Activated CD4-positive, alpha-beta T cell treated with anti-CD3 and anti-CD28 coated beads, Interleukin-2, amount 50 U/mL, for 16 hours (primary cell): ENCODE results near the gene ANAPC13.
A peak's percentile ranks its signal among the peaks of the same experiment; 100 is the strongest.

Experiments used
- DNase-seq: peaks from one replicate; pipeline ENCODE4 v3.0.0-alpha.2; 2020

ANAPC13 gene

DNA sequence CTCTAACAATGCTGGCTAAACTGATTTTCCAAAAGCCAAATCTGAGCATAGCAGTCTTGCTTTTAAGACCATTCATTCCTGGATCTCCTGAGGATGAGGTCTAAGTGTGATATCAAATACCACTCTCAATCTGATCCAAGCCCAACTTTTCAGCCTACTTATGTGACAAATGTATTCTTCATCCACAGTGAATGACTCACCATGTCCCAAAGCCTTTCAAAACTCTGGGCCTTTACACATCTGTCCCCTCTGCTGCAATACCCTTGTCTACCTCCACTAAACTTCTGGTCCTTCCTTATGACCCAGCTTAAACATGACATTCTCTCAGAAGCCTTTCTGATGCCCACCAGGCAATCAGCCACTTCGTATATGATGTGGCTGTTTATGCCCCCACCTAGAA is 4.6 kb downstream of the ANAPC13 start:
- no peak for DNase-seq

GRCh38 chr3:134480546-134480945 is 5.2 kb downstream of the ANAPC13 start:
- no peak for DNase-seq

DNA sequence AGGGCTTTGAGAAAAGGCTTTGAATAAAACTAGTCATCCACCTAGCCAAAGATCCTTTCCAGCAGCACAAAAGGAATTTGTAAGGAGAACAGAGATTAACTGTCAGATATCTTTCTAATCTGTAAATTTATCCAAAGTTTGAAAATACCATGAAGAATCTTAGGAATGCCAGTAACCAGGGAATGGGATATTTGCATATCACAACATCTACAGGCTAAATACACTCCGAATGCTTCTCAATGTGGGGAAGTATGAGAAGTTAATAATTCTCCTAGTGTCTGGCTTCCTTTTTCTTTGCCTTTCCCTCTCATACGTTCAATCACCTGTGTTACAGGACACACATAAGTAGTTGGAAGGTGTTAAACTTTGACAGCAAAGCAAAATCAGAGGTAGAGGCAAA is 7.8 kb downstream of the ANAPC13 start:
- no peak for DNase-seq

DNA sequence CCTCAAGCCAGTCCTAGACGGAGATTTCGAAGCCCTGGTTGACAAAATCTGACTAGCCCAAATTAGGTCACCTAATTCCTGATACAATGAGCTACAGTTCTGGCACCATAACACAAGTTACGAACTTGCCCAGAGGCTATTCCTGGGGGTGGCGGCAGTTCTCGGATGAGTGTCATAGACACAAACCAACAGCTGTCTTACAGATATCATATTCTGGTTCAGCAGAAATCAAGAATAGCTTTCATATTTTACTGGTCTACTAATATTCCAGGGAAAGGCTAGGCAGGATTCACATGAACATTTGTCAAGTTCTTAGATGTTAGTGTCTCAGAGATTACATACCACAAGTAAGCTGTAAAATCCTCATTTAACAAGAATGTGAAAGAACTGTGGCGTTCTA is 8.8 kb downstream of the ANAPC13 start:
- no peak for DNase-seq

DNA sequence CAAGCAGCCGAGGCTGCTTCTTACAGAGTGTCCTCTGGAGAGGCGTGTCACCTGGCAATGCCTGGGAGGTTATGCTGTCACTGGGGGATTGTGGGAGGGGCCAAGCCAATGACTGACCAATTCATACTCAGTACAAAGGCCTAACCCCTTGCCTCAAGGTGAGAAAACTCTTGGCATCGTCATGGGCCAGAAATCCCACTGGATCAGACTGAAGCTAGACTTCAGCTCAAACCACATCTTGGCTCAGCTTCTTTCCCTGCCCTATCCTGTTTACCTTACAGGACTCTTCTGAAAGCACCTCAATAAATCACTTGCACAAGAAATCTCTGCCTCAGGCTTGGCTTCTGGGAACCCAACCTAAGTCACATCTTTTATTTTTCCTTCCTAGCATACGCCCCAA is 9.5 kb downstream of the ANAPC13 start:
- DNase-seq = no peak

- no peak for DNase-seq
Observed at GRCh38 chr3:134474956-134475355, 10.8 kb downstream of the ANAPC13 start.

GRCh38 chr3:134473868-134474546 is 11.8 kb downstream of the ANAPC13 start:
- DNase-seq = peak; percentile 79

DNA sequence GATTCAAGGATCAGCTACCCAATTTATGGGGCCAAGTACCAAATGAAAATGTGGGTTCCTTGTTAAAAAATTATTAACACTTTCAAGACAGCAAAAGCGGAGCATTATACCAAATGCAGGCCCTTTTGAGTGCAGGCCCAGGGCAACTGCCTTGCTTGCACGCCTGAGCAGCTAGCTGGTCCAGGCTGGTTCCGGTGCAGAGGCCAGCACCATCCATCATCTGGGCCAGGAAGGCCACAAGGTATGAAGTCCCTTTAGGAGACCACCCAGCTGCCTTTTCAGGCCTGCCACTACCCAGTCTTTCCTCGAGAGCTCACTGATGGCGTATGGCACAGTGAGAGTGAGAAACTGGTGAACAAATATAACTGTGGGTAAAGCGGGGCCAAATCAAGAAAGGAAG is 13.0 kb downstream of the ANAPC13 start:
- no peak for DNase-seq

DNA sequence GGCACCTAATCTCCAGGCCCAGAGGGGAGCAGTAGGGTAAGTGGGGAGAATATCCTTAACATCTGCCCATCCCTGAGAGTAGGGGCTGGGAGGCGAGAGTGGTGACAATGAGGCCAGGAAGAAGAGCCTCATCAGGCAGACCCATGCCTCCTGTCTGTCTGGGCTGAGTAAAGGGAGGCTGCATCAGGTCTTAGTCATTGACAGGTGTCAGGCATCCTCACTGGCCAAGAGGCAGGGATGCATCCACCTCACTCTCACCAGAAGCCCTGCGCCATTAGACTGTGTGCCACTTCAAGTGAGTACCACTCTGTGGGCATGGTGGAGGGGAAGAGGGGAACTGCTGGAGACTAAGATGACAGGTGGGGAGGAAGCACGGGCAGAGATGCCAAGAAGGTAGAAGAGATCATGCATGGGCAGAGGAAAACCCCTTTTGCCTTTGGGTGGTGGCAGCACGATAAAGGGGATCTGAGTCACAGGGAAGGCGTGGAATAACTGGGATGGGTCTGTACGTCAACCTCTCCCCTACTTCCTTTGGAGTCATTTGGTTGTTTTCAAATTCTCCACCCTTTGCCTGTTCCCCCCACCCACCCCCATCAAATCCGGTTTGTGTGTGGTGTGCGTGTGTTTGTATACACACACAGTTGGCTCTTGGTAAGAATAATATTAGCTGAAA is 14.1 kb downstream of the ANAPC13 start:
- no peak for DNase-seq

DNA sequence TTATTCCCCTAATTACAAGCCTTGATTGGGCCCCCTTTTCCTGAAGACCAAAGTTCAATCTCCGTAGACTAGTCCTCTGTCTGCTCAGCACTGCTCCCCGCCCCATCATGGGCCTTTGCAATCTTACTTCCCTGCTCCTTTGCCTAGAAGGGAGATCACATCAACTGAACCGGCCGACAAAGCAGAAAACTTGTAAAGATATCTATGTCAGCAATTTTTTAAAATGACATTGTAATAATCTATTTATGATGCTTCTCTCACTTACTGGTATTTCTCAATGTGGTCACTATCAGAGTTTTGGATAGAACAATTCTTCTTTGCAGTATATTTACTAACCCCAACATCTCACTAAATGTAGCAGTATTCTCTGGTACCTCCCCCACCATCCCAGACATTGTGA is 17.3 kb downstream of the ANAPC13 start:
- DNase-seq = no peak

DNA sequence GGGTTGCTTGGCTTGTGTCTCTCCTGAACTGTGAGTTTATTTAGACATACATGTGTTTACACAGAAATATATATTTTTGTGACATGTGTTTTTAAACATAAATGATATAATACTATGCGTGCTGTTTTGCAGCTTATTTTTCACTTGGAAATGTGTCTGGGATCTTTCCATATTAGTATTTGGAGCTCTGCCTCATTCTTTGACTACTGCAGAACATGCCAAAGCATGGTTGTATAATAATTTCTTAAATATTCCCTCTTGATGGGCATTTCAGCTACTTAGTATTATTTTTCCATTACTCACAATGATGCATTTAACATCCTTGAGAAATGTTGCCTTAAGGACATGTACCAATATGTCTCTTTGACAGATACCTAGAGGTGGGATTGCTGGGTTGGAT is 19.5 kb downstream of the ANAPC13 start:
- no peak for DNase-seq

GRCh38 chr3:134464689-134465365 is 21.0 kb downstream of the ANAPC13 start:
- DNase-seq = no peak

- DNase-seq = no peak
Observed at GRCh38 chr3:134464064-134464688, 21.6 kb downstream of the ANAPC13 start.

- no peak for DNase-seq
Observed at GRCh38 chr3:134463676-134464063, 22.1 kb downstream of the ANAPC13 start.

DNA sequence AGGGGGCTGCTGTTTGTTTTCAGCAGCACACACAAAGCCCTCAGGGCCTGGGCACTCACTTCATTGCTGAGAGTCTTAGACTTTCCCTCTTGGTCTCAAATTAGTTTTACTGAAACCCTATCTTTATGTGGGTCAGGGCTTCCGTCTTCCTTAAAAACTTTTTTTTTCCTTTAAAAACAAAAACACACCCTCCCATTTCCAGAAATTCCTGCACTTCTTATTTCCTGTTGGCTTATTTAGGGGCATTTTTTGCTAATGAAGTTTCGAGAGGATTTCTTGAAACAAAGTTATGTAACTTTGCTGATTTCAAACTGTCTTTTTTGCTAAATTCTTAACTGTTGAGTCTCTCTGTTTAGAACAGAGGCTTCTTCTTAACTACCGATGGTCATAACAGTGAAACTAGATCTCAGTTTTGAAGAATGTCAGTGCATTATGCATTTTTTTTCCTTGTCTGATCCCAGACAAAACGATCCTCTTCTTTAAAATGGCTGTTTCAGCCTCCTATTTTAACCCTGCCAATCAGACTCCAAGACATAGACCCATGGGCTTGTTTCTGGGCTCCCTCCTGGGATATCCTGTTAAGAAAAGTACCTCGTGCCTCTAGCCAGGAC is 23.3 kb downstream of the ANAPC13 start:
- DNase-seq = no peak

- no peak for DNase-seq
Observed at GRCh38 chr3:134460965-134461364, 24.8 kb downstream of the ANAPC13 start.

DNA sequence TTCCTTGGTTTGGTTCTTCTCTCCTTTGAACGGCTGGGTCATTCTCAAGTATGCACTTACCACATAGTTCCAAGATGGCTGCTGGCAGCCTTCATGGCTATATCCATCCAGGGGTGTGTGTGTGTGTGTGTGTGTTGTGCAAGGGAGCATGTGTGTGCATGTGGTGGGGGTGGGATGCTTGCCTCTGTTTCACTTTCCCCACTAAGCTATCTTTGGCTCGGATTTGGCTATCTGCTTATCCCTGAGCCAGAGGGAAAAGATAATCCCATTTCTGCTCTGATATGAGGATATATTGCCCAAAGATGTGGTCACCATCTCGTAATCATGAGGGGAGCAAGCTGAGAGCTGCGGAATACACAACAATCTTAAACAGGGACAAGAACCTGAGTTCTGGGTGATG is 26.2 kb downstream of the ANAPC13 start:
- no peak for DNase-seq

DNA sequence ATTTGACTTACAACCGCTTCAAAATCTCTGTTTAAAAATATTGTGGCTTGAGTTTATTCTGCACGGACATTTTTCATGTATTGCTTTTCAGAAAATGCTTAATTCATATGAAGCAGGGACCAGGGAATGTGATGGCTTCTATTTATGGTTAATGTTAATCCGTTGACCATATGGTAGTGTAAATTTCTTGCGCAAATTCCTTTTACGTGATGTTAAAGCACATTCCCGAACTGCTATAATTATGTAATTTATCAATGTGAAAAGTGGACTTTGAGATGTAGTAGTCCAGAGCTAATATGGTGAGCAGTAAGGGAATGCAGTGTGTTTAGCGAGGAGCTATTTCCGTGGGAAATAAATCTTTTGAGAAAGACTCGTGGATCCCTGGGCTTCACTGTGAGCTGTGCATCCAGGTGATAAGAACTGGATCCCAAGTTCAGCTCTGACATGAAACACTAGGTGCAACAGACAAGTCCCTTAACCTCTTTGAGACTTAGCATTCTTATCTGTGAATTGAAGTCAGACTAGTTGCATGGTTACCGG is 27.3 kb downstream of the ANAPC13 start:
- DNase-seq = no peak

DNA sequence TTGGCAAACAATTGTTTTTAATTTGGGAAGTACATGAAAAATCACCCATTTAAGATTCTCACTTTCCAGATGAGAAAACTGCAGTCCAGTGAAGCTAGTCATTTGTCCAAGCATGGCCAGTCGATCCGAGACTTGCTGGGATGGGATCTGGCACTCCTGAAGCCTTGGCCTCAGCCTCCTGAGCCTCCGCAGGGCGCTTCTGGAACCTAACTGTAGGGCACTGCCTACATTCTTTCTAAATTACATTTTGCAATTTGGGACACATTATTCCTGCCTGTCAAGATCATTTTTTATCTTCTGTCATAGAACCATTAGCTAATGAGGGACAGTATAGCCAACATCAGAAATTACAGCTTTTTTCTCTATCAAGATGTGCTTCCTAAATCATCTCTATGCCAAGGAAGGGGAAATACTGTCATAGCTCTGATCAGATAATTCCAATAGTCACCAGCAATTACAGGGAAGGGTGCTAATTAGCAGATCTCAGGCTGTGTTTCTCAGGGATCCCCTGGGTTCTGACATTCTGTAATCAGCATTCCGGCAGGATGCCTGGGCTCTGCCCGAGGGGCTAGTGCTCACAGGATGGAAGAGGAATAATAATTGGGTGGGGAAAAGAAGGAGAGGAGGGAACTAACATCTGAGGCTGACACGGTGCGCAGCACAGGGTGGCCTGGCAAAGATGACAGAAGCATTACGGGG is 28.3 kb downstream of the ANAPC13 start:
- DNase-seq = no peak

DNA sequence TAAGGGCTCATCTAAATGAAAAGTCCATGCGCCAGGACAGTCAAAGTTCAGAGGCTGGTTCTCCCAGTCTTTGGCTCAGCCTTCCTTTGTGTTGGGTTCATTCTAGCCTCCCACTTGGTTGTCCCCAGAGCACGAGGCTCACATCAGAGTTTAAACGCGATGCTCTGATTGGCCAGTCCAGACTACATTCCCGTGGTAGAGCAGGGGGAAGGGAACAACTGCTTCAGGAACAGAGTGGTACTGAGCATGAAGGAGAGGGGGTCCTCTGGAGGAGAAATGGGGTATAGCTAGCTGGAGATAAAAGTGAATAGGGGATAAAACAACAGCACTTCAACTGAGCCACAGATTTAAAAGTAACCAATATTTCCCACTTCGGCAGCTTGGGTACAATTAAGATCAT is 32.2 kb downstream of the ANAPC13 start:
- DNase-seq = no peak

GRCh38 chr3:134449951-134450350 is 35.8 kb downstream of the ANAPC13 start:
- no peak for DNase-seq

- no peak for DNase-seq
Observed at GRCh38 chr3:134449277-134449676, 36.5 kb downstream of the ANAPC13 start.

GRCh38 chr3:134448664-134449063 is 37.1 kb downstream of the ANAPC13 start:
- no peak for DNase-seq
